Fibroblast of skin of abdomen (primary cell): Measurements from ENCODE around the gene ABCF2.

Experiments
- DNase-seq: peaks from one replicate; pipeline ENCODE4 v3.0.0-alpha.2; 2013

The ABCF2 gene

DNA sequence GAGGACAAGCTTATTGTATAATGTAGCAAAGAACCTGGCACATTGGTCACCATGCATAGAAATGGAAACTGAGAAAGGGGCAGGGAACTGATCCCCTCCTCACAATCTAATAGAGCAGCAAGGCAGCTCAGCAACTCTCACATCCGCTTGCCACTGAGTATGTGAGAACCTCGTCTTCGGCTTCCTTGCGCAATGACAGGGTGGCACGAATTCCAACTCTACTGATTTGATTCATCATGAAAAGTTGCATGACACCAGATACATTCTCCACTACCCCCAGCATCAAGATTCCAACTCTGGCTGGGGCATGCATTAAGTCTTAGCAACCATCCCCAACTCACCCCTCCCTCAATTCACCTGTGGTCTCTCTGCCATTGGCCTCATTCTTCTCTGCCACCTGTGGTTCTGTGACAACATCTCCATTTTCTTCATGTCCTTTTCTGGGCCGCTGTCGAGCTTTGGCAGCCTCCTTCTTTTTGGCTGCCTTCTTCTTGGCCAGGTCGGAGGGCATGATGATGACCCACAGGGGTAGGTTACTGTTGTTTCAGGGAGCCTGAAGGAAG lies 976 bp downstream of the ABCF2 start:
- no peak for DNase-seq

GRCh38 chr7:151223728-151224127 lies 3.3 kb downstream of the ABCF2 start:
- DNase-seq, result no peak

- DNase-seq, result no peak
Observed at GRCh38 chr7:151218170-151218569, 8.8 kb downstream of the ABCF2 start.

DNA sequence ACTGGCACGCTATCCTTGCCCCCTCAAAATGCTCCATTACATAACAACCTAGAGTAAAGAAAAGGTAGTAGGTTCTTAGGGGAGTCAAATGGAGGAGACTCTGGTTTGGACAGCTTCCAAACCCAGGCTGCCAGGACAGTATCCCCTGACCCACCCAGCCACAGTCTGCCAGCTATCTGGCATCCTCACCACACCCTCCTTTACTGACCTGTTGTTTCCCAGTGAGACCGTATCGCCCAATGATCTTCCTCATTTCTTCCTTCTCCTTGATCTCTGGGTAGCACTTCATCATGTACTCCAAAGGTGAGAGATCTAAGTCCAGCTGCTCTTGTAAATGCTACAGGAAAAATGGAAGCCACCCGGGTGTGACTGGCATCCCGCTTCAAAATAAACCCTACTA lies 11.6 kb downstream of the ABCF2 start:
- DNase-seq, result no peak

GRCh38 chr7:151213826-151214225 lies 13.2 kb downstream of the ABCF2 start:
- no peak for DNase-seq

GRCh38 chr7:151212626-151213025 lies 14.4 kb downstream of the ABCF2 start:
- no peak for DNase-seq

GRCh38 chr7:151211155-151211772 lies 15.7 kb downstream of the ABCF2 start:
- no peak for DNase-seq

GRCh38 chr7:151210087-151210854 lies 16.7 kb downstream of the ABCF2 start, which contains the start of gene H2BK1:
H2BK1 (minus strand) TSS chr7:151210488; CDS start chr7:151210318, 170 bp downstream.
- DNase-seq, result no peak

DNA sequence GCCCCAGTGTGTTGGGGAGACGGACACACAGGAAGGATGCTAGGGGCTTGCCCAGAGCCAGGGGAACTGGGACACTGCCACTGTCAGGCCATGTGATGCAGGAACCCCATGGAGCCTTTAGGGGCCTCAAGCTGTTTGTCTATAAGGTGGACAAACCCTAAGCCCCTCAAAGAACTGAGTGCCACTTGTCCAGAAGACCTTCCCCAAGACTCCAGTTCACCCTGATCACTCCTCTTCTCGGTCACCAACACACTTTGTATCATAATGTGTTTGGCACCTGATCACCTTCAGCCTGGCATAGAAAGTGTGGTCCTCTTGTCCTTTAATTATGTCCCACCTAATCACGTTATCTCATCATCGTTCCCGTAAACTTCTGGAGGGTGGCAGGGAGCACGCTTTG lies 17.4 kb downstream of the ABCF2 start:
- no peak for DNase-seq

GRCh38 chr7:151208253-151208862 lies 18.6 kb downstream of the ABCF2 start:
- no peak for DNase-seq

- no peak for DNase-seq
Observed at GRCh38 chr7:151207804-151208203, 19.2 kb downstream of the ABCF2 start.

- no peak for DNase-seq
Observed at GRCh38 chr7:151207315-151207714, 19.7 kb downstream of the ABCF2 start.

- DNase-seq, result no peak
Observed at GRCh38 chr7:151206914-151207313, 20.1 kb downstream of the ABCF2 start.

- no peak for DNase-seq
Observed at GRCh38 chr7:151205730-151206129, 21.3 kb downstream of the ABCF2 start.

DNA sequence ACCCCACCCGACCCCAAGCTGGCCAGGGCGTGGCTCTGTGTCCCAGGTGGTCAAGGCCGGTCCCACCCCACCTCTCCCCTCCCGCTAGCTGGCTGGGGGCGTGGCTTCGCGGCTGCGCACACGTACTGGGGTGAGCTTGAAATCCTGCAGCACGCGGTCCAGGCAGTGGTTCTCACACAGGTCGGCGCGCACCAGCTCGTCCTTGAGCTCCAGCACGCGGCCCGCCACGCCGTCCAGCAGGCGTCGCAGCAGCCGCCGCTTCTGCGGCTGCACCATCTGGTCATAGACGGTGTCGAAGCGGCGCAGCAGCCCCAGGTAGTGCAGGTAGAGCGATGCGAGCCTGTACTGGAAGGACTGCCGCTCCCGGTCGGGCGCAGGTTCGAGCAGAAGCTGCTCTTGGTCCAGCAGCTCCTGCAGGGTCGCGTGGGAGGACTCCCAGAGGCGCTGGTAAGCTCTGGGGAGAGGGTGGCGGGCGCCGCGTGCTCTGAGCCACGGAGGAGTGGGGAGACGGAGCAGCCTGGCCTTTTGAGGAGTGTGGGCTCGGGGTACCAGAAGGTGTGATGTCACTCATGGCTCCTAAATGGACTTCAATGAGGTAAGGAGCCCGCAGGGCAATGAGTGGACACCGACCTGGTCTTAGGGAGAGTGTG lies 22.5 kb downstream of the ABCF2 start:
- DNase-seq, result no peak

- DNase-seq, result no peak
Observed at GRCh38 chr7:151202836-151203235, 24.2 kb downstream of the ABCF2 start.

DNA sequence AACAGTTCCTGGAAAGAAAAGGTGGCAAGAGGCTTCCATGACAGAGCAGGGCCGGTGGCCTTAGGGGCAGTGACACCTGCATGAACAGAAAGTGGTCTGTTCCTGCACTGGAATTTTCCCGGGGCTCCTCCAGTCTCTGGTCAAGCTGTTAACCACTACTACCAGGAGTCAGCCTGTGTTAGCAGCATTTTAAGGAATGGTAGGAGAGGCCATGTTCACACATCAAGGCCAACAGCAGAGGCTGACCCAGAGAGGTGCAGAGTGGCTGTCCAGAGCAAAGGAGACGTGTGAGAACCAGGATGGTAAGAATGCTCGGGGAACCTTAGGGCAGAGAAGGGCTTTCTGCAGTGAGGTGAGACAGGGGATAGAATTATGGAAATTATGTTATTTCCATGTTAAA lies 25.3 kb downstream of the ABCF2 start:
- DNase-seq, result no peak

GRCh38 chr7:151201344-151201743 lies 25.7 kb downstream of the ABCF2 start:
- no peak for DNase-seq

DNA sequence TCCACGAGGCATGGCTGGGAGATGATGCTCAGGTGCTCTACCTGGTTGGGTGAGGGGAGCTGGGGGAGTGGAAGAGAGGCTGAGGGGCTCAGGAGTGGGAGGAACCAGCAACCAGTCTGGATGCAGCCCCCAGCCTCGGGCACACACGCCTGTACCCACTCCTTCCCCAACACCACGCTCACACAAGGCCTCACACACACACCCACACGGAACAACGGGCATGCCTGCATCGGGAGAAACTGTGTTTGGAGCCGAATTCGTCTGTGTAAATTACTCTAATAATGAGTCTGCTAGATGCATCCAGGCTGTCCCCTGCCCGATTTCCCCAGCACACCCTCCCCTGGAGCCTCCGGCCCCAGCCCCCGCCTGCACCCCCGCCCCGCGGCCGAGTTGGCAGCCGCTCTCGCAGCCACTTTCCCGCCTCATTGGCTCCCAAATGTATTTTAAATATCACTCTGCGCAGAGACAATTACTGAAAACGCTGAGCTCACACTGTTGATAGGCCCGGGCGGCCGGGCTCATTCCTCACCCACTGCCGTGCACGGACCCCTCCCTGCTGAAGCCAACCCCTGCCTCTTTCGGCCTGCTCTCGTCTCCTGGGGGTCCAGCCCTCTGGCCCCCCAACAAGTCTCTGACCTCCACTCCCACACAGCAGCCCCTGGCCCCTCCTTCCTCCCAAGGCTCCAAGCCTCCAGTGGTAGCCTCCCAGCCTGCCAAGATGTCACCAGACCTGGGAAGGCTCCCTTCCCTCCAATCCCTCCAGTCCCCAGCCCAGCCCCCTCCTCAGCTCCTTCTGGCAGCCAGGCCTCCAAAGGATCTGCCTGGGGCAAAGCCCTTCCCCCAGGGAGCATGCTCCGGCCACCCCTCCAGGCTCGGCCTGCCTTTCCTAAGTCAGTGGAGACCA lies 27.8 kb downstream of the ABCF2 start:
- DNase-seq, result no peak

- no peak for DNase-seq
Observed at GRCh38 chr7:151197932-151198331, 29.1 kb downstream of the ABCF2 start.

DNA sequence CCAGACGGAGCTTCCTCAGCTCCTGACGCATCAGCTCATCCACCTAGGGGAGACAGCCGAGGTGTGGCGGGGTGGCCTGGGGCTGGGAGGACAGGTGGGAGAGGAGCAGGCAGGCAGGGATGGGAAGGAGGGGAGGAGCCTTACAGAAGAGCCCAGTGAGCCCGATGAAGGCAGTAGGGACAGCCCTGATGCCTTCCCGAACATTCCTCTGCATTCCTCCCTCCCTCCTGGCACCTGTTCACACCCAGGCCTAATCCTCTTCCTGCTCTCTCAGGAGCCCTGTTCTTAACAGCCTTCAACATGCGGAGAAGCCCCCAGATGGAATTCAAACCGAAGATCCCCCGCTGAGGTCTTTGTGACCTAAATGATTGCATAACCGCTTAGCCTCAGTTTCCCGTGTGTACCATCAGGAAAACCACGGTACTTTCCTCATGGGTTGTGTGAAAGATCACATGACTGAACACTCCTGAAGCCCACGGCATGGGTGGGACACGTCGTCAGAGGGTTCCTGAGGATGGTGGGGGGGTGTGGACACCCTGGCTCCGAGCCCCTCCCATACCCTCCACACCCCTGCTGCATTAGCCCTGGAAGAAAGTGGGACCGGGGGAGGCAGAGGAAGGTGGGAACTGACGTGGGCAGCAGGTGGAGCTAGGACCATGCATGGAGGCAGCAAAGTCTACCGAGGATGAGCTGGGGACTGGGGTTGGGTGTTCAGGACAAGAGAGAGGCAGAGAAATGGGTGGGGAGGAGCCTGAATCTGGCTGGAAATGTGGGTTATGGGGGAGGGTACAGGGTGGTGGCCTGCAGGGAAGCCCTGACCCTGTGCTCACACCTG lies 31.2 kb downstream of the ABCF2 start:
- DNase-seq, result no peak
